ENCODE measurements around the gene MPEG1. TPM values are rescaled to one million over a fixed set of nuclear protein-coding genes. Genes with fewer than 3 reads are reported as not detected.

The MPEG1 gene
- total and polyA plus RNA-seq, 2 of the 13 experiments (the other 11 are each of a cell fraction or from before 2014, with no cell fraction given) = not detected

GRCh38 chr11:59191890-59192289 is 20.8 kb downstream of the MPEG1 start:
- Histone ChIP-seq H3K9ac (ENCODE audit: insufficient read depth, low read depth, low read length) (no peak overlapping the region), H3K79me2 (ENCODE audit: insufficient read depth, low read length) (no peaks in the 10 kb centered on the region), H2AFZ (ENCODE audit: low read length) (no peak overlapping the region), H3K9me3 (ENCODE audit: low read length) (no peaks in the 10 kb centered on the region), H3K4me1 (ENCODE audit: insufficient read depth, low read length) (peaks cover 20% of the 10 kb centered on the region), H3K27me3 (ENCODE audit: control insufficient read depth in 1 of 2, insufficient read depth in 2 of 2, low read length in 2 of 2) (no peaks in the 10 kb centered on the region), H4K20me1 (ENCODE audit: insufficient read depth, low read length) (no peaks in the 10 kb centered on the region), H3K27ac (ENCODE audit: extremely low read length, insufficient read depth, low read length) (peak overlapping the region; percentile 39), H3K4me2 (ENCODE audit: low read depth, low read length) (no peak overlapping the region), H3K36me3 (replicated peaks in 1 of 2; ENCODE audit: control insufficient read depth in 1 of 2, insufficient read depth in 2 of 2, low read length in 2 of 2) (peaks cover 7% of the 10 kb centered on the region in 2 experiments; a peak in 2 of 5 replicates), H3K4me3 (replicated peaks in 1 of 3; ENCODE audit: insufficient read depth in 1 of 3, low read depth in 2 of 3, low read length in 3 of 3) (no peak overlapping the region)
- DNase-seq (ENCODE audit: low spot score) (no peak), ATAC-seq (0 out of 3 replicates have a peak, but pooled peaks have one; percentile 28), FAIRE-seq (no peak)
- in situ Hi-C loops (cut with HindIII; ENCODE audit: extremely low pct_ligation_motif_present, low pct_unique_long_range_greater_than_20kb) (loop anchor here (25.0 kb wide), 1 partner anchor 495 kb away; no protein-coding TSS in a partner anchor), intact Hi-C loops (cut with micrococcal nuclease; ENCODE audit: unreplicated experiment) (no loop called here)
- ChIA-PET POLR2A (interaction anchor here (1.4 kb wide), 1 partner anchor 18 kb away, joined by 9 read pairs; no protein-coding TSS in a partner anchor), CTCF (ENCODE audit: low intra/inter-chr PET ratio, low total read pairs) (no interaction called here)
- WGBS (ENCODE audit: low lambda C conversion rate) = 87% methylated on average over 7 of the region's 8 CpGs
- BruUV-seq (replicated peaks) = no TSS peak
- TF ChIP-seq ZNF234 (CRISPR knock-in tag; conservative IDR thresholded peaks at IDR 0.05) (no peak), ZNF646 (CRISPR knock-in tag; IDR thresholded peaks at IDR 0.05) (no peak), ZNF446 (CRISPR knock-in tag; IDR thresholded peaks at IDR 0.05) (no peak), ZNF773 (CRISPR knock-in tag; IDR thresholded peaks at IDR 0.05; ENCODE audit: borderline replicate concordance) (no peak), SP2 (CRISPR knock-in tag; IDR thresholded peaks at IDR 0.05) (no peak), THAP11 (CRISPR knock-in tag; IDR thresholded peaks at IDR 0.05) (no peak), USF2 (IDR thresholded peaks at IDR 0.05; ENCODE audit: low read depth, low read length) (no peak), USF2 (CRISPR knock-in tag; IDR thresholded peaks at IDR 0.05; ENCODE audit: borderline replicate concordance) (no peak), ZNF354B (CRISPR knock-in tag; IDR thresholded peaks at IDR 0.05) (no peak), CSRNP1 (CRISPR knock-in tag; IDR thresholded peaks at IDR 0.05) (no peak), ZNF468 (CRISPR knock-in tag; IDR thresholded peaks at IDR 0.05) (no peak), KDM6A (CRISPR knock-in tag; IDR thresholded peaks at IDR 0.05; ENCODE audit: low read depth) (no peak), FUBP1 (CRISPR knock-in tag; IDR thresholded peaks at IDR 0.05; ENCODE audit: borderline replicate concordance) (no peak)

Measured in HepG2 (cell line).